Activated CD4-positive, alpha-beta T cell treated with anti-CD3 and anti-CD28 coated beads for 24 hours (primary cell): ENCODE results near the gene COL19A1.

Experiments
- DNase-seq, 2 donors: peaks; one replicate each; pipeline ENCODE4 v3.0.0-alpha.2; 2020; ENCODE audit warnings: low read depth in 2 of 2

Gene COL19A1

DNA sequence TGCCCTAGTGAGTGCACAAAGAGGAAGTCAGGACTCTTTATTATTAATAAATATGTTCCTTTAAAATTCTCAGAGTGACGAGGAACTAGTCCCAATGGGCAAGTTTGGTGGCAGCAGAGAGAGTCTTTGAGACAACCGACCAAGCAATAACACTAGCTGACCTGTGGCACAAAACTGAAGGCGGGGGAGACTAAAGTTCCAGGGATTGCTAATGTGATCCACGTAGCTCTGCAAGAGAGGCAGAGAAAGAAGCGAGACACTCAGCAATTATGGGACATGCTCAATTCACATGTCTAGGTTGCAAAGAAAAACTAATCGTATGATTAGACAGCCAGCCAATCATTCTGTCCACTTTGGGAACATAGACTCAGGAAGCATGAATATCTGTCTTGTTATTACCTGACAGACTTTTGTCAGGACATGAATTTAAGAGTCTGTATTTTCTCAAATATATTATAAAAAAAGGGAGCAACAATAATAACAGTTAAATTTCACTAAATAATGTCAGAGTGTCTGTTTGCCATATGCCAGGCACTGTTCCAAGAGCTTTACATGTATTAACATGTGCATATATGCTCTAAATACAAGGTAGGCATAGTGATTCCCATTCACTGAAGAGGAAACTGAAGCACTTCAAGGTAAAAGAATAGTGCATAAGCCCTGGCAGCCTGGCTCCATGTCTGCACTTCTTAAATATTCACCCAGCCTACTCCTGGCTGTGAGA lies 355.5 kb downstream of the COL19A1 start:
- no peak for DNase-seq

- no peak for DNase-seq
Observed at GRCh38 chr6:70222439-70222749, 356.0 kb downstream of the COL19A1 start.

DNA sequence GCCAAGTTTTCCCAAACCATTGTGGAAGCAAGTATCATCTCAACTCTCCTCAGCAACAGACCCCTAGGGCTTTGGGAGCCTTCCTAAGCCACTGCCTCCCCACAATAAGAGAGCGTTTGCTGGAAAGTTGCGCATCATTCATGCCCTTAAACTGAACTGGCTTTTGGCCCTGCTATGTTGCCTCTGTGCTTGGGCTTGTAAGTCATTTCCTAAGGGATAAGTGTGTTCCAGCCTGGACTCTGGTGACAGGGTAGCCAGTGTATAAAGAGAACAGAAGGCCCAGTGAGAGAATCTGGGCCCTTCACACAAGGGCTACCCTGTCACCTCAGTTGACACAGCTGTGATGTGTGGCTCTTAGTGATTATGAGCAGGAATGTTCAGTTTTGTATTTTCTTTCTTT lies 358.7 kb downstream of the COL19A1 start:
- no peak for DNase-seq

GRCh38 chr6:70231311-70231710 lies 365.0 kb downstream of the COL19A1 start:
- no peak for DNase-seq

GRCh38 chr6:70234561-70235236 lies 368.3 kb downstream of the COL19A1 start:
- DNase-seq, result no peak

GRCh38 chr6:70236343-70236742 lies 370.0 kb downstream of the COL19A1 start:
- DNase-seq, result no peak

GRCh38 chr6:70241031-70241430 lies 374.7 kb downstream of the COL19A1 start:
- no peak for DNase-seq

GRCh38 chr6:70241991-70242420 lies 375.6 kb downstream of the COL19A1 start:
- DNase-seq, result no peak

DNA sequence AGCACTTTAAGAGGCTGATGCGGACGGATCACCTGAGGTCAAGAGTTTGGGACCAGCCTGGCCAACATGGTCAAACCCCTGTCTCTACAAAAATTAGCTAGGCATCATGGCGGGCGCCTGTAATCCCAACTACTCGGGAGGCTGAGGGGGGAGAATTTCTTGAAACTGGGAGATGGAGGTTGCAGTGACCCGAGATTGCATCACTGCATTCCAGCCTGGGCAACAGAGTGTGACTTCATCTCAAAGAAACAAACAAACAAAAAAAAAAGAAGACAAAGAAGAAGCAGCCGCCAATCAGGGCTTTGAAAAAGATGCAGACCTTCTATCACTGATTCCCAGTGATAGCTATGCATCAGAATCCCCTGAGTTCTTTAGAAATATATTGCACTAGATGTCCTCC lies 379.8 kb downstream of the COL19A1 start:
- DNase-seq, result no peak

- no peak for DNase-seq
Observed at GRCh38 chr6:70252604-70253003, 386.2 kb downstream of the COL19A1 start.

DNA sequence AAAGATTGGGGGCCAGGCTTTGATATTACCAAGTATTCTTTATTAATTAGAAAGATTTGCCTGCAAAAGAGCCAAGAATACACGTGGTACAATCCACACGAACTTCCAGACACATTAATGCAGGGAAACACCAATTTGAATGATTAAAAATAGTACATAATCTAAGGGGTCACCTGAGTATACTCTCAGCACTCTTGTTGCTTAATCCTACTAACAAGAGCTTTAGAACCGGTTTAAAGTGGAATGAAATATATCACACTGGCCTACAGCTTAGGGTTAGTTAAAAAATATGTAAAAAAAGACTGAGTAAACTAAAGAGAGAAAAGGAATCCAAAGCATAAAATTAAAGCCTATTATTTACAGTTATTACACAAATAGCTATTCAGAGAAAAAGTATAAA lies 387.6 kb downstream of the COL19A1 start:
- no peak for DNase-seq

DNA sequence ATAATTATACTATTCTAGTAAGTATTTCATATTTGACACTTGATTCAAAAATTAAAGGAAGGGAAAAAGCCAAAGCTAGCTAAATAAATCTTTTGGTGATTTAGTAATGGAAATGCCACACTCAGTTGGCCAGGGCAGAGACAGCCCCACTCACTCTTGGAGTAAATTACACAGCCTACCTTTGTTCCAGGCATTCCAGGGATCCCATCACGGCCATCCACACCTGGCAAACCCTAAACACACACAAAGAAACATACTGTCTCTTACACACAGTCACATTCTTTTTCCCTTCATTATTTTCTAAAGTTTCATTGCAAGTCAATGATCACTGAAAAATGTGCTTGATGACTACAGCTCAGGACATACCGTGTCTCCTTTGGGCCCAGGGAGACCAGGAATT lies 388.4 kb downstream of the COL19A1 start:
- no peak for DNase-seq

GRCh38 chr6:70257768-70258273 lies 391.5 kb downstream of the COL19A1 start:
- DNase-seq, result no peak

DNA sequence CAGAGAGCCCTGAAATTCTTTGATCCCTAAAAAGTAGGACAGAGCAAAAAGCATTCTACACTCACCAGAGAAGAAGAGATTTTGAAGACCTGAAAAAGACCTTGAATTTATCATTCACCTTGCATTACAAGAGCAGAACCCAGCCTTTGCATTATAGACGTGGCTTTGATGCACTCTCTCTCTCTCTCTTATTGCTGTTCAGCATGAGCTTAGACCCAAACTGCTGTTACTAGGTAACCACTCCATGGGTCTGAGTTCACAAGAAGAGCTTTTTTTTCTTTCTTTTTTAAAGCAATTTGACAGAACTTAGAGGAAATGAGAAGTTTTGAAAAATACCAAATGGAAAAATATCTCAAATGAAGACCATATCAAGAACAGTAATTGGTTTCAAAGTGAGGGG lies 392.1 kb downstream of the COL19A1 start:
- no peak for DNase-seq
